ENCODE results near the gene IRF2BP2.

Gene IRF2BP2

GRCh38 chr1:234634387-234634786 lies 24.4 kb upstream of the IRF2BP2 start:
- no peak for DNase-seq

GRCh38 chr1:234633246-234634003 lies 23.4 kb upstream of the IRF2BP2 start:
- DNase-seq = no peak

GRCh38 chr1:234632225-234632624 lies 22.2 kb upstream of the IRF2BP2 start:
- no peak for DNase-seq

GRCh38 chr1:234631721-234632125 lies 21.7 kb upstream of the IRF2BP2 start:
- peak; percentile 95 for DNase-seq

- DNase-seq = no peak
Measured at GRCh38 chr1:234629026-234629425, 19.0 kb upstream of the IRF2BP2 start.

- peak; percentile 86 for DNase-seq
Measured at GRCh38 chr1:234628089-234628488, 18.1 kb upstream of the IRF2BP2 start.

- peak; percentile 47 for DNase-seq
Measured at GRCh38 chr1:234627009-234627950, 17.3 kb upstream of the IRF2BP2 start.

- DNase-seq = no peak
Measured at GRCh38 chr1:234626391-234626790, 16.4 kb upstream of the IRF2BP2 start.

- DNase-seq = no peak
Measured at GRCh38 chr1:234624724-234625117, 14.7 kb upstream of the IRF2BP2 start.

- DNase-seq = peak; percentile 85
Measured at GRCh38 chr1:234621657-234622335, 11.8 kb upstream of the IRF2BP2 start.

- DNase-seq = no peak
Measured at GRCh38 chr1:234621127-234621468, 11.1 kb upstream of the IRF2BP2 start.

- DNase-seq = peak; percentile 52
Measured at GRCh38 chr1:234620272-234621126, 10.5 kb upstream of the IRF2BP2 start.

- DNase-seq = no peak
Measured at GRCh38 chr1:234619794-234620247, 9.8 kb upstream of the IRF2BP2 start.

- DNase-seq = peak; percentile 39
Measured at GRCh38 chr1:234619071-234619480, 9.1 kb upstream of the IRF2BP2 start.

- DNase-seq = no peak
Measured at GRCh38 chr1:234618737-234619049, 8.7 kb upstream of the IRF2BP2 start.

- peak; percentile 90 for DNase-seq
Measured at GRCh38 chr1:234617986-234618736, 8.2 kb upstream of the IRF2BP2 start.

GRCh38 chr1:234617131-234617985 lies 7.4 kb upstream of the IRF2BP2 start:
- peak; percentile 78 for DNase-seq

- peak; percentile 41 for DNase-seq
Measured at GRCh38 chr1:234616644-234617043, 6.7 kb upstream of the IRF2BP2 start.

- no peak for DNase-seq
Measured at GRCh38 chr1:234614081-234614489, 4.1 kb upstream of the IRF2BP2 start.

- DNase-seq = peak; percentile 77
Measured at GRCh38 chr1:234613128-234613875, 3.3 kb upstream of the IRF2BP2 start.

Measured in fibroblast of skin of back (primary cell).